AG08396 (cell line): ENCODE results near the gene DIS3L2.

ENCODE experiments used
- DNase-seq: peaks from one replicate; pipeline ENCODE4 v3.0.0; 2012; ENCODE audit warnings: low spot score, mixed read lengths

The DIS3L2 gene

DNA sequence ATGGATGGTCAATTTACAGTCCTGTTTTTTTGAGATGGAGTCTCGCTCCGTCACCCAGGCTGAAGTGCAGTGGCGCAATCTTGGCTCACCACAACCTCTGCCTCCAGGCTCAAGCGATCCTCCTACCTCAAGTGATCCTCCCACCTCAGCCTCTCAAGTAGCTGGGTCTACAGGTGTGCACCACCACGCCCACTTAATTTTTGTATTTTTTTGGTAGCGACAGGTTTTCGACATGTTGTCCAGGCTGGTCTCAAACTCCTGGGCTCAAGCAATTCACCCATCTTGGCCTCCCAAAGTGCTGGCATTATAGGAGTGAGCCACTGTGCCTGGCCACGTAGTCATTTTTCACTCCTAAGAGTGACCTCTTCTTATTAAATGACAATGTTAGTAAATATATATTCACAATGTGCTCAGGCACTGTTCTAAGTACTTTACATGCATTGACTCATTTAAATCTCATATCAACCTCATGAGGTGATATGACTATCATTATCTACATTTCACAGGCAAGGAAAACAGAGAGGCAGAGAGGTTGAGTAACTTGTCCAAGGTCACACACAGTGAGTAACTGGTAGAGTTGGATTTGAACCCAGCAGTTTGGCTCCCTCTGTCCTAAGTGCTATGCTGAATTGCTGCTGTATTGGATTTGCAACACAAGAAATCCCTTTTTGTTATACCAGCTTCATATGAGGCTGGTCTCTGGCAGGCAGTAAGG is 5.6 kb upstream of the DIS3L2 start:
- no peak for DNase-seq

DNA sequence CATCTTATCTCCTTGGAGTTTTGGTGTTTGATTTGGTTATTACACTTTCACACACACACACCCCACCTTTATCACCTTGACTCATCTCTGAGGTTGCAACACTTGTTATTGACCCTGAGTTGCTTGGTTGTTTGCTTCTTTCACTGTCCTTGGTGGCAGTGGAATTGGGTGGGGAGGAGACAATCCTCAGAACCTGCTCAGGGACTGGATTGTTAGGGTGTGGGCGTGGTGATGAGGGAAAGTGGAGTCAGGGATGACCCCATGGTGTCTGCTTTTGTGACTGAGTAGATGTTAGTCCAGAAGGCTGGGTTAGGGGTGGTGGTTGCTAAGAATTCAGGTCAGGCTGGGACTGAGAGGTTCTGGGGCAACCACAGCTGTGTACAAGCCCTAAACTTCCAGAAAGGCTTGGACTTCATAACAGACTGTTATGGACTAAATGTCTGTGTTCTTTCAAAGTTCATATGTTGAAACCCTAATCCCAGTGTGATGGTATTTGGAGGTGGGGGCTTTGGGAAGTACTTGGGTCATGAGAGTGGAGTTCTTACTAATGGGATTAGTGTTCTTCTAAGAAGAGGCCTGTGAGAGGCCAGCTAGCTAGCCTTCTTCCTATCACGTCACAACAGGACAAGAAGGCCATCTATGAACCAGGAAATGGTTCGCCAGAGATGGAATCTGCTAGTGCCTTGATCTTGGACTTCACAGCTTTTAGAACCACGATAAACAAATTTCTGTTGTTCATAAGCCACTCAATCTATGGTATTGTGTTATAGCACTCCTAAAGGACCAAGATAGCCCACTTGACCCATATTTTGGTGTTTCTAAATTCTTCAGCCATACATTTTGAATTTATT is 3.4 kb upstream of the DIS3L2 start:
- no peak for DNase-seq

DNA sequence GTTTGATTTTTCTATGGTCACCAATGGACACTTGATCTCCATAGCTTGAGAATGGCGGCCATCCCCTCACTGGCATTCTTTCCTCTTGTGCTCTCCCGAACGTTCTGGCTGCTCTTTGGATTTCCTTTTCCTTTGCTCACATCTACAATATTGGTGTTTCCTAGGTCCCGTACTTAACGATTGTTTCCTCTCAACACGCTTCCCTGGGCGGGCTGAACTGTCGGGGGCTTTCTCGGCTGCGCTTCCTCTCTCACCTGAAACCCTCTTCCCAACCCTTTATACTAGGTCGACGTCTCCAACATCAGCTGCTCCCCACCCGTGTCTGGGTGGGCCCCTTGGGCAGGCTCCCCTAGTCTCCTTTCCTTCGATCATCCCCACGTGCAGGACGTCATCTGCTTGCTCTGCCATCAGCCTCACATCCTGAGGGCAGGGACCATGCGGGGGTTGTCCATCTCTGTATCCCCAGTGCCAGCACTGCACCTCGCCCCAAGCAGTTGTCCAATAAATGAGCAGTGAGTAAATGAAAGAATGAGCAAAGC is 634 bp upstream of the DIS3L2 start:
- DNase-seq = no peak

DNA sequence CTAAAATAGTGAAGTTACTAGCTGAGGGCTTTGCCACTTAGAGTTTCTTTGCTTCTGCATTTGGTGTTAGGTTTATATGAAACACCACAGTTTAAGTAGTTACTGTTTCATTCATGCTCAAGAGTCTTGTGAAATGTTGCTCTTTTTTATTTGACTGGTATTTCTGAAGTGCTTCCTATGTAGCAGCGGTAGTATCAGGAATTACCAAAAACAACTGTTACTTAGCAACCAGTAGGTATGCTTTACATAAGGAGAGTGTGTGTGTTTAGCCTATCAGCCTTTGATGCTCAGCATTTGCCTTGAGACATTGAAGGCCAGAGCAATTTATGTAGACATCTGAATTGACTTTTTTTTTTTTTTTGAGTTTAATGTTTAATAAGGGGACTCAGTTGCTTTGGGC is 3.6 kb downstream of the DIS3L2 start:
- no peak for DNase-seq

DNA sequence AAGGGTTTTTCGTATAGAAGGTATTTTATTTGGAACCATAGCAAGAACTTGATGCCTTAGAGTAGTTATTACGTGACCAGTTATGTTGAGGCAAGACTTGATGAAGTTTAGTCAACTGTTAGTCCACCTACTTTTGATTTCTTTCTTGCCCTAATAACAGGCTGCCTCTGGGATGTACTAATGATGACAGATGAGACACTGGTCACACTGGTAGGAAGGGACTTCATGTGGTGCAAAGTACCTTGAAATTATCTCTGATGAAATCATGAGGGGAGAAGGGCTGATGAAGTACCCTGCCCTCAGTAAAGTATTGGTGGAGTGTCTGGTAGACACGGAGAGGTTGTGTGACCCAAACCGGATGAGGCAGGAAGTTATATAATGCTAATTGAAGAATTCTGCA is 5.4 kb downstream of the DIS3L2 start:
- no peak for DNase-seq

DNA sequence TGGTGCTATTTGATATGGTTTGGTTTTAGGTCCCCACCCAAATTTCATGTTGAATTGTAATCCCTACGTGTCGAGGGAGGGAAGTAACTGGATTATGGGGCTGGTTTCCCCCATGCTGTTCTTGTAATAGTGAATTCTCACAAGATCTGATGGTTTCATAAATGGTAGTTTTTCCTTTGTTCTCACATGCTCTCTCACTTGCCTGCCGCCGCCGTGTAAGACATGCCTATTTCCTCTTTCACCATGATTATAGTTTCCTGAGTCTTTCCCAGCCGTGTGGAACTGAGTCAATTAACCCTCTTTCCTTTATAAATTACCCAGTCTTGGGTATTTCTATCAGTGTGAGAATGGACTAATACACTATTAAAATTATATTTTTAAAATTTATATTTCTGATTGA is 7.3 kb downstream of the DIS3L2 start:
- DNase-seq = no peak

DNA sequence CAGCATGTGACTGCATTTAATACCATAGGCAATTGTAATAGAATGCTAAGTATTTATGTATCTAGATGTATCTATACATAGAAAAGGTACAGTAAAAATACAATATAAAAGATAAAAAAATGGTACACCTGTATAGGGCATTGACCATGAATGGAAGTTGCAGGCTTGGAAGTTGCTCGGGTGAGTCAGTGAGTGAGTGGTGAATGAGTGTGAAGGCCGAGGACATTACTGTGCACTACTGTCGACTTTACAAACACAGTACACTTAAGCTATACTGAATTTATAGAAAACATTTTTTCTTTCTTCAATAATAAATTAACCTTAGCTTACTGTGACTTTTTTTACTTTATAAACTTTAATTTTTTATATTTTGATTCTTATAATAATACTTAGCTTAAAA is 8.9 kb downstream of the DIS3L2 start:
- no peak for DNase-seq

DNA sequence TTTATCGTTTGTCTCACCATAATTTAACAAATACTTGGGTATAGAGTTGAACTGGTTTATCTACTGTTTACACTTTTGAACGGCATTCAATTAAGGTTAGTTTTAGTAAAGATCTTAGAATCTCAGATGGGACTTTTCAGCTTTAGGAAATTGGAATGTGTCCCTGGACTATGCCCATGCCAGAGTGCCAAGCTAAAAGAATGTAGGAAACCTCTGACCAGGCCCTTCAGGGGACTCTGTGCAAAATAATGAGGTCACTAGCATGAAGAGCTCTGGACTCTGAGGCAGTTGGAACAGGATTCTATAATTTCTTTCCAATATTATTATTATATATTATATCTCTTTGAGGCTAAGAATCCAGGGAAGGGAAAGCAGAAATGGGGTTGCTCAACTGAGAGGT is 13.5 kb downstream of the DIS3L2 start:
- no peak for DNase-seq

DNA sequence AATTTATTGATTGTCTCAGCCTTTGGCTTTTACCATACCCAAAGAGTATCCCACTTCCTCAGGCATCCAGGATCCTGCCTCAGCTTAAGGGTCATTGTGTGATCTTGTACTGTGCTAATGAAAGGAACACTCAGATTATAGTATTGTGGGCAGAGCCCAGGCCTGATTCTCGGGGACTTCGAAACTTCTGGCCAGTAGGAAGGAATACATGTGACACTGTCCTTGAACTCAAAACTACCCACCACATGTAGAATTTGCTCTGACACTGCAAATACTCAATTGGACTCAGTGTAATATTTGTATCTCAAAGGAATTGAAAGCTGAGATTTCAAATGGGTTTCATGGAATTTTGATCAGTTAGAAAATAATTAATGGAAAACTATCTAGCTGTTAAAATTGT is 15.9 kb downstream of the DIS3L2 start:
- DNase-seq = no peak

DNA sequence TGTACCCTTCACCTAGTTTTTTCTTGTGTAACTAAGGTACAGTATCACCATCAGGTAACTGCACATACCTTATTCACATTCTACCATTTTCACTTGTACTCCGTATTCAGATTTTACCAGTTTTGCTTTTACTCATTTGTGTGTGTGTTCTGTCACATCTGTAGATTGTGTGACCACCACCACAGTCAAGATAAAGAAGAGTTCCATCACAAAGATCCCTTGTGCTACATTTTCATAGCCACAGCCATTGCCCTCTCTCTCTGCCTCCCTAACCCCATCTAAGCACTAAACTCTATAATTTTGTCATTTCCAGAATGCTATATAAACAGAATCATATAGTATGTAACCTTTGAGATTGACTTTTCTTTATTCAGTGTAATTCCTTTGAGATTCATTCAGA is 23.5 kb downstream of the DIS3L2 start:
- DNase-seq = no peak

DNA sequence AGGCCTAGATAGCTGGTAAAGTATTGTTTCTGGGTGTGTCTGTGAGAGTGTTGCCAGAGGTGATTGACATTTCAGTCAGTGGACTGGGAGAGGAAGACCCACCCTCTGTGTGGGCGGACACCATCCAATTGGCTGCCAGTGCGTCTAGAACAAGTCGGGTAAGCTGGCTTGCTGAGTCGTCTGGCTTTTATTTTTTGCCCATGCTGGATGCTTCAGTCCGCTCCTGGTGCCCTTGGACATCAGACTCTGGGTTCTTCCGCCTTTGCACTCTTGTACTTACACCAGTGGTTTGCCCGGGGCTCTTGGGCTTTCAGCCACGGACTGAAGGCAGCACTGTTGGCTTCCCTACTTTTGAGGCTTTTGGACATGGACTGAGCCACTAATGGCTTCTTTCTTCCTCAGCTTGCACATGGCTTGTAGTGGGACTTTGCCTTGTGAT is 24.3 kb downstream of the DIS3L2 start:
- DNase-seq = no peak

DNA sequence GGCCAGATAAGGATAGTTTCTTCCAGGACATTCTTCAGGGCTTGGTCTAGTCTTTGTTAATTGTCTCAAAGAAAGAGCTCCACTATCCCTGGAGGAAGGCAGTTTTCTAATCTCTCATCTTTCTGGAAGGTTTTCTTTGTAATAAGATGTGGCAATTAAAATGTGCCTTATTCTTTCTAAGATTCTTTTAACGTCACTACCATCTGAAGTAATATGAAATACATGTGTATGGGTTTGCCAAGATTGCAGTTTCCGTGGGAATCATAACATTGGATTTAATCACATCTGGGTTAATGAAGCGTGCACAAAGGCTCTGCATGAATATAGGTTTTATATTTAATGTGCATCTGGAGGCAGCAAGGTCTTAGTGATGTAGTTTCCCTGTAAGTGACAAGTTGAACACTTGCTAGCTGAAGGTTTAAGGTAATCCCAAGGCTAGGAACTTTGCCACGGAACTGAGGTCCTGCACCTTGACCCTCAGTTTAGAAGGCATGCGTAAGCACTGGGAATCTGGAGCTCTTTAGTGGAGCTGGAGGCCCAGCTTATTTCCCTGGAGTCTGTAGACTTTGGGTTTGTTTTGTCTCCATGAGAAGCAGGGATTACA is 25.7 kb downstream of the DIS3L2 start:
- DNase-seq = no peak

DNA sequence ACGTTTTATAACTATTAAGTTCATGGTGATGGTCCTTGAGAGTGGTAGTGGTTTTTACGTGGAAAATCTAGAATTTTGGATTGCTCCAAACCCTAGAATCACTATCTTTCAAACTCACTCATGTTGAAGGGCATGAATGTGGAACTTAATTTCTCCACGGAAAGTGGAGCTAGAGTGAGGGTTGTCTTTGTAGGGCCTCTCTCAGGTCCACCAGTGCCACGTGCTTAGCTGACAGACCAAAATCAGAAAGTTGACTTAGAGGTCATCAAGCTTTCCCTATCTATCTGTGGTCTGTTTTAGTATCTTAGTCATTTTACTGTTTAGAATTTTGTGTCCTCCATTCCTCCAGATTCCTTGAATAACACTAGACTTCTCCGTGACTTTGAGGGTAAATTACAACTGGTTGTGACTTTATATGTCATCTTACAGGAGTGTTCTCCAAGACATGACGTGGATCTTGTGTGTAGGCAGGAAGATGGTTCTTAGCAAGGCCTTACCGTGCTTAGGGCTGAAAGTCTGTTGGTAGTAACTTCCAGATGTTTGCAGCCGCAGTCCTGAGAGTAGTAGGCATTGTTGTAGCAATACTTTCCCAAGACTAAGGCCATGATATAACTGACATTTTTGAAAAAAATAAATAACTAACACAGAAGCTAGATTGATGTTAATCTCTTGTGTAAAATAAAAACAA is 26.8 kb downstream of the DIS3L2 start:
- no peak for DNase-seq

DNA sequence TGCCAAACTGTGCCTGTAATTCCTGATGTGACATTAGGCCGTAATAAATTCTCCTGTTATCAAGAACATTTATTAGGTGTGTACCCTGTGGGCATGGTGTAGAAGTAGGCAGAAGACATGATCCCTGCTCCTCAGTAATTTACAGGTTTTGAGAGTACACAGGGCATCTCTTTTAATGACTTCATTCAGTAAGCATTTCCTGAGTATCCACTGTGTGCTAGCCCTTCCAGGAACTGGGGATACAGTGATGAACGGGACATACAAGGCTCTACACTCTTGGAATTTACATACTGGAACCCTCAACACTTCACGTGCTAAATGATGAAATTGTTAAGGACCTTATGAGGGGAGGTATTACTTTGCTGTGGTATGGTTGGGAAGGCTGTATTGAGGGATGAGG is 30.2 kb downstream of the DIS3L2 start:
- DNase-seq = no peak

DNA sequence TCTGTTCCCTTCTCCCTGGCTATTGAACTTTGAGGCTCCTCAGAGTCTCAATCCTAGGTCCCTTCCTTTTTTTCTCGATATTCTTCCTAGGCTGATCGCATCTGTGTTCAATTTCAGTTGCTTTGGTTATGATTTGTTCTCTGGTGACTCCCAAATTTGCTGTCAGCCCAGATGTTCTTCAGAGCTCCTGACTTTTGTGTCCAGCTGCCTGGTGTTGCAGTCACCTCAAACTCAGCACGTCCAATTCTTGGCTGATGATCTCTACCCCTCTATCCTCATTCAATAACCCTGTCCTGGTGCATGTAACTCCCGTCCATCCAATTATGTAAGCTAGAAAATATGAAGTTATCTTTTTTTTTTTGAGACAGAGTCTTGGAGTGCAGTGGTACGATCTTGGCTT is 31.4 kb downstream of the DIS3L2 start:
- no peak for DNase-seq

DNA sequence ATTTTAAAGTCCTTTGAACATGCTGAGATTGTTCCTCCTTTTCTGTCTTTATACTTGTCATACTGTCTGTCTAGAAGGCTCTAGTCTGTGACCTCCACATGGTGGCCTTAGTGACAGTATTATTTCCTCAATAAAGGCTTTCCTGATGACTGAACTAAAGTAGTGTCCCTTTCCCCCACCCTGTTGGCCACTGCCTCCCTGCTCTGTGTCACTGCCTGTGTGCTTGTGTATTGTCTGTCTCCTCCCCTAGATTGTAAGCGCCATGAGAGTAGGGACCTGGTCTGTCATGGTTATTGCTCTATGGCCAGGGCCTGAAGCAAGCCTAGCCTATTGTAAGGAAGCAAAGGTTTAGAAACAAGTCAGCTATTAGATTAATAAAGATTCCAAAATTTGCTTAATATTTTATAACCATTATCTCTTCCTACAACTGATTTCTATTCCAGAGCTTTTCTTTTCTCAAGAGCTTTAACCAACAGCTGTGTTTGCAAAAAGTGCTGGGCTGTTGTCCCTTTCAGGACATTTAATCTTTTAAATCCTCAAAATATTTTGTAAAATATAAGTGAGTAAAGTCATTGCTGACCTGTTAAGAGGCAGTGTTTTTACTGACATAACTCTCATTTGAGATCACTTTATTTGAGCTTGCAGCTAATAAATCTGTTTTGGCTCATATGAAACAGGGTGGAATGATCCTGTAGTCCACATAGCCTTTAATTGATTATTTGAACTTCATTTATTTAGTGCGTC is 35.5 kb downstream of the DIS3L2 start:
- DNase-seq = no peak

DNA sequence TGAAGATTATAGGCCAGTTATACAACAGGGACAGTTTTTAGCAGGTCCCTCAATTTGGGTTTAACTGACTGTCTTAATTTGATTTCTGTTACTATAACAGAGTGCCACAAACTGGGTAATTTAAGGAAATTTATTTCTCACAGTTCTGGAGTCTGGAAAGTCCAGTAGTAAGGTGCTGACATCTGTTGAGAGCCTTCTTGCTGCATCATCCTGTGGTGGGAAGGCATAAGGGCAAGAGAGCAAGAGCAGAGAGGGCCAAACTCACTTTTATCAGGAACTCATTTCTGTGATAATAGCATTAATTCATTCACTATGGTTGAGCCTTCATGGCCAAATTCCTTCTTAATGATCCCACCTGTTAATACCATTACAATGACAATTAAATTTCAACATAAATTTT is 36.5 kb downstream of the DIS3L2 start:
- DNase-seq = no peak

DNA sequence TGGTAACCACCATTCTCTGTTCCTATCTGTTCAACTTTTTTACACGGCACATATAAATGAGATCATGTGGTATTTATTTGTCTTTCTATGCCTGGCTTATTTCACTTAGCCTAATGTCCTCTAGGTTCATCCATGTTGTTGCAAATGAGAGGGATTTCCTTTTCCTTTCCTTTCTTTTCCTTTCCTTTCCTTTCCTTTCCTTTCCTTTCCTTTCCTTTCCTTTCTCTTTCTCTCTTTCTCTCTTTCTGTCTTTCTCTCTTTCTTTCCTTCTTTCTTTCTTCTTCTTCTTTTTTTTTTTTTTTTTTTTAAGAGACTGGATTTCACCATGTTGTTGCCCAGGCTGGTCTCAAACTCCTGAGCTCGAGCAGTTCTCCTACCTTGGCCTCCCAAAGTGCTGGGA is 38.9 kb downstream of the DIS3L2 start:
- DNase-seq = no peak

DNA sequence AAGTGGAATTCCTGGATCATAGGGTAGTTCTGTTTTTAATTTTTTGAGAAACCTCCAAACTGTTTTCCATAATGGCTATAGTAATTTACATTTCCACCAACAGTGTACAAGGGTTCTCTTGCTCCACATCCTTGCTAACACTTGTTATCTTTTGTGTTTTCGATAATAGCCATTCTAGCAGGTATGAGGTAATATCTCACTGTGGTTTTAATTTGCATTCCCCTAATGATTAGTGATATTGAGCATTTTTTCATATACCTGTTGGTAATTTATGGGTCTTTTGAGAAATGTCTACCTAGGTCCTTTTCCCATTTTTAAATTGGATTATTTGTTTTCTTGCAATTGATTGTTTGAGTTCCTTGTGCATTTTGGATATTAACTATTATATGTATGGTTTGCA is 39.6 kb downstream of the DIS3L2 start:
- DNase-seq = no peak

DNA sequence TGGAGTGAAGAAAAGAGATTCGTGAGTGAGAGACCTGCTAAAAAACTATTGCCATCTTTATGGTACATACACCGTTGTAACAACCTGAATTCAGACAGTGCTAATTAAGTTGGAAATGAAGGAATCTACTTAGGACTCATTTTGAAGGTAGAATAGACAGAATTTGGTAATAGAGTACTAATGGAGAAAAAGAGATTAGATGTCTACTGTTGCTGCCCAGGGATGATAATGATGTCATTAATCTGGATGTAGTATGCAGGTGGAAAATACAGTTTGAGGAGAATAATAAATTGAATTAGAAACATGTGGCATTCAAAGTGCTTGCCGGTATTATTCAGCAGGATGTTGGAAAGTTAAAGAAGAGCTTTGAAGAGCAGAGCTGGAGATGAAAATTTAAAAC is 44.7 kb downstream of the DIS3L2 start:
- no peak for DNase-seq

DNA sequence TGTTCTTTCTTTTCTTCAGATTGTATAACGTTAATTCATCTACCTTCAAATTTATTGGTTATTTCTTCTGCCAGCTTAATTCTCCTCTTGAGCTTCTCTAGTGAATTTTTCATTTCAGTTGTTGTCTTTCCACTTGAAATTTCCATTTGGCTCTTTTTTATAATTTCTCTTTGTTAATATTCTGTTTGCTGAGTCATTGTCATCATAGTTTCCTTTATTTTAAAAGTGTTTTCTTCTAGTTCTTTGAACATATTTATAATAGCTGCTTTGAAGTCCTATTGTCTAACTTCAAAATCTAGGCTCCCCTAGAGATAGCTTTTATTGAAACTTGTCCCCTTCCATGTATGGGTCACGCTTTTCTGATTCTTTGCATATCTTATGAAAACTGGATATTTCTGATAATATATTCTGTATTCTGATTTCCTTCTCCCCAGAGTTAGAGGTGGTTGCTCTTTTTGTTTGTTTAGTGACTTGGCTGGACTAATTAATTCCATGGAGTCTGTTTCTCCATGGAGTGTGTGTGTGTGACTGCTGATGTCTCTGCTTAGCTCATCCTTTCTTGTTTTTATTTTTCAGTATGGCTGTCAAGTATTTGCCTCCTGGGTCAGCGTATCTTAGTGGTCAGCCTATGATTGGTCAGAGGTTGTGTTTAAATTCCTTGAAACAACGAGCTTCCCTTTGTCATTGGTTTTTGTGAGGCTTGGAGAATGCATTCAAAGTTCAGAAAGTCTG is 47.6 kb downstream of the DIS3L2 start:
- no peak for DNase-seq
